Left lung (tissue), 10 donors: ENCODE data around the gene RAB8B. TPM values are rescaled to one million over a fixed set of nuclear protein-coding genes. Genes with fewer than 3 reads are reported as not detected.
A peak's percentile ranks its signal among the peaks of the same experiment; 100 is the strongest.
"Not testable (repeated sequence)": the region's sequence is repeated elsewhere in the genome, so short reads cannot be mapped to it uniquely, and the experiment has no call there.

Experiments used
- ATAC-seq: fragments of 200-7000 bp; cut with Tn5 transposase; one replicate; pipeline ENCODE4 v1.9.1; 2020; ENCODE audit warnings: moderate library complexity
- DNase-seq, 4 donors: peaks; one replicate each; pipeline ENCODE4 v3.0.0-alpha.2; 2013 to 2020
- H3K27ac ChIP-seq, 2 donors: fragments of 200-600 bp; sonication (generic) in 1 of 2; one replicate each; pipeline versions ENCODE4 v1.5.0 to v1.8.0; 2020 to 2021
- H3K27me3 ChIP-seq, 2 donors: fragments of 200-600 bp; sonication (generic) in 1 of 2; one replicate each; pipeline versions ENCODE4 v1.5.0 to v1.8.0; 2020 to 2021
- H3K36me3 ChIP-seq, 2 donors: fragments of 200-600 bp; sonication (generic) in 1 of 2; one replicate each; pipeline versions ENCODE4 v1.5.0 to v1.8.0; 2020 to 2021
- H3K4me1 ChIP-seq, 2 donors: fragments of 200-600 bp; one replicate each; pipeline ENCODE4 v1.8.0; 2021
- H3K4me3 ChIP-seq, 2 donors: fragments of 200-600 bp; sonication (generic) in 1 of 2; one replicate each; pipeline versions ENCODE4 v1.5.0 to v1.8.0; 2020 to 2021; ENCODE audit warnings: mild to moderate bottlenecking in 1 of 2
- H3K9me3 ChIP-seq, 2 donors: fragments of 200-600 bp; sonication (generic) in 1 of 2; one replicate each; pipeline versions ENCODE4 v1.5.0 to v1.8.0; 2020 to 2021
- CTCF ChIP-seq, 2 donors: fragments of 200-600 bp; sonication (generic) in 1 of 2; IDR thresholded peaks; one replicate each; pipeline versions ENCODE4 v1.5.0 to v1.8.0; 2021; ENCODE audit warnings: antibody characterized with exemption in 2 of 2
- intact Hi-C, 2 donors: fragments of 100-400 bp; cut with DNase I; formaldehyde crosslinking; loops; one replicate each; pipeline versions ENCODE4 v1.11.2 to v1.14.2; 2022
- polyA plus RNA-seq, 6 donors: library from polyadenylated mRNA; unstranded; fragments of 120-200 nt; gene quantifications; one replicate each; pipeline ENCODE4 v1.2.1, GENCODE V29; 2013; ENCODE audit not compliant: insufficient read length in 6 of 6
- total RNA-seq, 2 donors: library from RNA; stranded (reverse); fragmentation: NEBNext Ultra II Directional; extraction: Animal tissue kit (Norgen Biotek cat#: 25700); gene quantifications; one replicate each; pipeline ENCODE4 v1.2.1, GENCODE V29; 2021
- donor health status: DM: no; HTN: yes; CAD: no.
- donor health status: DM: no; HTN: no; CAD: no.

RAB8B gene
- total and polyA plus RNA-seq, 8 donors = 45.1 to 62.2 (median 57.0) TPM

DNA sequence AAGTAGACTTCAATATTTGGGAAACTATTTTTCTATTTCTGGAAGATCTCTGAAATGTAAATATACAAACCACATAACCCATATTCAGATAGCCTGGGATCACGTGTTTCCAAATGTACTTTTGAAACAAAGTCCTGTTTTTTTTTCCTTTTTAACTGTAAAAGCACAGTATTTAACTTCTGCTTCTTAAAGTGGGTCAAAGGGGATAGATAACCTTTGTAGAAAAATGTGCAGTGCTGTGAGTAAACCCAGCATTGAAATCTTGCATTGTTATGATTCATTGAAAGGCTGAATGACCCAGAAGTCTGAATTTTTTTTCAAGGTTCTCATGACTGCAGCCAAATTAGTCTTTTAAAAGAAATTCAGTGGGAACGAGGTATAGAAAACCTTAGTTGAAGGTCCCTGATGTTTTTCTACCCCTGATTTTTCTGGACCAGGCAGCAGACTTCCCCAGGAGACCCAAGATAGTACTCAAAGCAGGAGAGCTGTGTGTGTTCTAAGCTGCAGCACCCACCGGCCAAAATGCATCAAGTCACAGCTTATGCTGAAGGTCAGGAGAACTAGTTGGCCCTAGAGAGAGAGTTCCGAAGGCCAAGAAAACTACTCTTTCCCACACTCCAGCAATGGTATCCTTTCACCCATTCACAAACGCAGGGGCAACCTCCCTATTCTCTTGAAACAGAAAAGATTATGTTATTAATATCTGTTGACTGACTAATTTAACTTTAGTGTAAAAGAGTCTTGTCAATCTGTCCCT, 44.4 kb downstream of the RAB8B start:
- DNase-seq (peak in 2 of 4 donors; percentile 56 to 78), ATAC-seq (peak; percentile 56)
- Histone ChIP-seq H3K4me1 (peaks cover 43 to 90% of the 10 kb centered on the region in 2 donors), H3K9me3 (no peaks in the 10 kb centered on the region), H3K4me3 (no peak overlapping the region), H3K27me3 (no peaks in the 10 kb centered on the region), H3K27ac (peak overlapping the region; percentile 80), H3K36me3 (no peaks in the 10 kb centered on the region)
- intact Hi-C loops = no loop called here
- no peak for TF ChIP-seq CTCF (IDR thresholded peaks at IDR 0.05)

GRCh38 chr15:63234451-63234870, 45.1 kb downstream of the RAB8B start:
- Histone ChIP-seq H3K27me3 (no peaks in the 10 kb centered on the region), H3K27ac (peak overlapping the region; percentile 80), H3K36me3 (no peaks in the 10 kb centered on the region), H3K9me3 (no peaks in the 10 kb centered on the region), H3K4me3 (no peak overlapping the region), H3K4me1 (peaks cover 45 to 90% of the 10 kb centered on the region in 2 donors)
- peak; percentile 89 for ATAC-seq
- intact Hi-C loops = no loop called here
- TF ChIP-seq CTCF (IDR thresholded peaks at IDR 0.05) = no peak
- DNase-seq = peak in 3 of 4 donors; percentile 72 to 88 (median 75)

DNA sequence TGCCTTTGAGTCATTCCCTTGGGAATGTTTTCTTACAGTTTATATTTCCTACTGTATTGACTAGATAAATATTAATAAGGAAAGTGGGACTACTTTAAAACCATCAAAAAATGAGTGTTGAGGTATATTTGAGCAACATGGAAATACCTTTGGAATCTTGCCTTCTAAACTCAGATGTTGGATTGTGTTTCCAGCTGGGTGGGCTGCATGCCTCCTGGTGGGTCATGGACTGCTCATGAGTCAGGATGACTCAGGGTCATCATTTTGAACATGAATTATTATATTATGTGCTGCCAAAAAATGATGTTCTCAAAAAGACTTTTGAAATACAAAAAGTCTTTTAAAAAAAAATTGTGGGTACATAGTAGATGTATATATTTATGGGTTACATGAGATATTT, 46.9 kb downstream of the RAB8B start:
- H3K4me3 ChIP-seq = no peak overlapping the region
- ATAC-seq = no peak
- H3K27ac ChIP-seq = peak overlapping the region in 1 of 2 donors; percentile 43
- TF ChIP-seq CTCF (IDR thresholded peaks at IDR 0.05) = no peak
- peaks cover 42 to 83% of the 10 kb centered on the region in 2 donors for H3K4me1 ChIP-seq
- H3K36me3 ChIP-seq = no peaks in the 10 kb centered on the region
- DNase-seq = no peak
- intact Hi-C loops = no loop called here
- no peaks in the 10 kb centered on the region for H3K27me3 ChIP-seq
- H3K9me3 ChIP-seq = no peaks in the 10 kb centered on the region

GRCh38 chr15:63237086-63237485, 47.7 kb downstream of the RAB8B start:
- H3K36me3 ChIP-seq, H3K9me3 ChIP-seq, ATAC-seq, intact Hi-C loops, H3K4me3 ChIP-seq, H3K27me3 ChIP-seq, DNase-seq, H3K27ac ChIP-seq: not testable (repeated sequence)
- H3K4me1 ChIP-seq = peaks cover 36 to 74% of the 10 kb centered on the region in 2 donors

DNA sequence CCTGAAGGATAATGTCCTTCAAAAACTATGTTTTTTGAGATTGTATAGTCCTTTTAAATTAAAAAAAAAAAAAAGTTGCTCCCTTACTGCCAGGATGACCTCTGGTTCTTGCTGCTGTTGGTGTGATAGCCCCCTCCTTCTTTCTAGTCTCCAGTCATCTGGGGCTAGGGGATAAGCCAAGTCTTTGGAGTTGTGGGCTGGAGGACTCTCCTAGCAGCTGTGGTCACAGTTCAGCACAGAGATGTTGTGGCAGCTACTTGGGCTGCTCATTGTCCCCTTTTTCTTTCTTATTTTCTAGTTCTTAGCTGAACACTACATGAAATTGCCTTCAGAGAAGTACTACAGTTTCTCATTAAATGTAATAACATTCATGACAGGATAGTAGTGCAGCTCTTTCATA, 48.8 kb downstream of the RAB8B start:
- ATAC-seq (no peak), DNase-seq (no peak)
- Histone ChIP-seq H3K4me3 (no peak overlapping the region), H3K27me3 (no peaks in the 10 kb centered on the region), H3K9me3 (no peaks in the 10 kb centered on the region), H3K27ac (peak overlapping the region in 1 of 2 donors; percentile 38), H3K4me1 (peaks cover 32 to 64% of the 10 kb centered on the region in 2 donors), H3K36me3 (no peaks in the 10 kb centered on the region)
- no peak for TF ChIP-seq CTCF (IDR thresholded peaks at IDR 0.05)
- intact Hi-C loops = no loop called here
